IPS DF 4.7 (cell line): Measurements from ENCODE around the gene DYNC1LI2.

Experiments used
- DNase-seq: peaks from one replicate; pipeline ENCODE4 v3.0.0-alpha.2; 2013; ENCODE audit warnings: low spot score; ENCODE audit errors: extremely low read depth

Gene DYNC1LI2

DNA sequence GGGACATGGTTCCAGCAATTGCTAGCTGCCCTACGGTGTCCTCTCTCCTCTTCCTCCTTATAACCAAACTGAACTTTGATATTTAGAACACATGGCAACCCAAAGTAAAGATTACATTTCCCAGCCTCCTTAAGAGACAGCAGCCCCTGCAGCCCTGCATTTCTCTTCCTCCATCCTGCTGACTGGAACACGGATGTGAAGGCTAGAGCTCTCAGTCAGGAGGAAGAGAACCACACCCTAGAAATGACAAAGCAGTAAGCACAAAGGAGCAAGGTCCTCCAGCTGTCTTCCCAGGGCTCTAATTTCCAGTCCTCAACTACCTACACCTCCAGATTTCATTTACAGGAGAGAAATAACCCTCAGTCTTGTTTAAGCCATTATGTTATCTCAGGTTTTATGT lies 10.9 kb downstream of the DYNC1LI2 start:
- no peak for DNase-seq

DNA sequence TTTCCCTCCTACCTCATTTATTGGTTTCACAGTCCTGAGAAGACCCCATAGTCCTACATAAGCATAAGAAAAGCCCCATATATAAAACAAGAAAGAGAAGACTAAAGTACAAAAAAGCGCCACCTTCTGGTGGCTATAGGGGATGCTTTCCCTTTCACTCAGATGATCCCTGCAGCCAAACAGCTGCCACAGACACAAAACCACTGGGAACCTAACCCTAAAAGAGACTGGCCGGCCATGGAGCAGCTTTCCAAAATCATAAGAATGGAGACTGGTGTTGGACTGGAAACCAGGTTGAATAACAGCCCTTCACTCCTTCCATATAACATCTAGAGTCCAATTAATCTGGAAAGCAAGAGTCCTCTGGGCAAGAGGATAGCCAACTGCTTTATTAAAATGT lies 11.4 kb downstream of the DYNC1LI2 start:
- DNase-seq: no peak

DNA sequence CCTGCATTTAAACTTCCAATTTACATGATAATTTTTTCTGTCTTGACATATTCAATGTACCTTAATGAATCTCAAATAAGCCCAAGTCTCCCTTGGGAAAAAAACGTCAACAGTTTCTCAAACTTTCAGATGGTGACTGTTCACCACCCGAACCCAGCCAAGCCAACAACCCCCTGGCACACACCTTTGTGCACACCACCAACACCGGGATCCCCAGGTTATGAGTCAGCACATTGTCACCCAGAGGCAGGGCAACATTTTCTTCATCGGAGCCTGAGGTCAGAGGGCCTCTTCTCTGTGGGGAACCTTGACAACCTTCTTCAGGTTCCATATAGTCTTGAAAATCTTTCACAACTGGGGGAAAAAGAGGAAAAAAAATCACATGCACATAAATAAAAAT lies 15.5 kb downstream of the DYNC1LI2 start:
- DNase-seq: no peak

DNA sequence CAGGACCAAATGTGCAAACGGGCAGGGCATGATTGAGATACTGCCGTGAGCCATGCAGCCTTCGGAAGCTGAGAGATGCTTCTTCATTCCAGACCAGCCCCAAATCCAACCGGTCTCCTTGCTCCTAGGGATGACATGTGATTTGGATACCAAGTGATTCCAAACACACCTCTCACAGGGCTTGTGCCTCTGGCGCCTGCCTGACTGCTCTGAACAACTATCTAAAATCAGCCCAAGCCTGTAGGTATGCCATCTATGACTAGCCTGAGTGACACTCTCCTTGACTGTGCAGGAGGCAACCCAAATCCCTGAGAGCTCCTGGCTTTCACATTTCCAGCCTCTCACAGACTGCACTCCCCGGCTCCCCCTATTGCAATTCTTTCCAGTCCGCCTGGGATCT lies 20.3 kb downstream of the DYNC1LI2 start:
- DNase-seq: no peak

DNA sequence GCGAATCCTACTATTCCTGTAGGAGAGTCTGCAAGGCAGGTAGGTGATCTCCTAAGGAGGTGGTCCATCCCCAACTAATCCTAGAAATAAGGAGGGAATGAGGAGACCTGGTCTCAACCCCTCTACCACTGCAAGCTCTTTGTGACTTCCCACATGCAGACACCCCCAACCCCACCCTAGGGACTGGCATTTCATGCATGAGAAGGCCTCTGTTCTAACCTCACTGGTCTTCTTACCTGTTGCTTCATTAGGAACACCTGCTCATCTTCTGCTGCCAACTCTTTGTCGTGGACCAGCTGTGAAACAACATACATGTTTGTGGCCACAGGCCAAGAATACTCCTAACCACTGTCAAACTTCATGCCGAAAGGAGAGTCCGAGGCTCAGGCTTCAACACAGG lies 22.6 kb downstream of the DYNC1LI2 start:
- no peak for DNase-seq

GRCh38 chr16:66728117-66728787 lies 23.2 kb downstream of the DYNC1LI2 start:
- no peak for DNase-seq

GRCh38 chr16:66720766-66721165 lies 30.6 kb downstream of the DYNC1LI2 start:
- DNase-seq: no peak

DNA sequence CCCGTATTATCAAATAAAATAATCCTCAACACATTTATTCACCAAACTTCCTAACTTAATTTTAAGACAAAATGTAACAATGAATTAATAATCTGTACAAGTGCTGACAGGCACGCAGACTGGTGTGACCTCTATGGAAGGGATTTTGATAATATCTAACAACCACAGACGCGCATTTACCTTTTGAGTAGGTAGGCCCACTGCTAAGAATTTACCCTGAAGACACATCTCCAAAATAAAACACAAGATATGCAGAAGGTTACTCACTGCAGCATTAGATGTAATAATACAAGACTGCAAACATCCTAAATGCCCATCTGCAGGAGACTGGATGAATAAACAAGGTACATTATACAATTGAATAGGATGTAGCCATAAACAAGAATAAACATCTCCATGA lies 32.2 kb downstream of the DYNC1LI2 start:
- no peak for DNase-seq

DNA sequence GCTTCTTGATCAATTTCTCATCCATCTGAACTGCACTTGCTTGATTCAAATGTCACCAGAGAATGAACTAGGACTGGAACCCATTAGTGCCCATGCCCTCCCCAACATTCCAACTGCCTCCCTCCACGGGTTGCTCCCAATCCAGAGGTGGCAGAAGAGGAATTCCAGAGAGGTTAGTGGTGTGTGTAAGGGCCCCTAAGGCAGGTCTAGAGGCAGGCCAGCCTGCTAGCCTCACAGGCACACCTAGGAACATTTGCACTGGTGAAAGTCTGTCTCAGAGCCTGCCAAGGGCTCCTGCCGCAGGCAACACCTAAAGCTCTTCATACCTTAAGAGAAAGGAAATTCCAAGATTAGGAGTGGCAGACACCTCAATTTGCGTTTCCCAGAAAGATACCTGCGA lies 33.6 kb downstream of the DYNC1LI2 start:
- DNase-seq: no peak

DNA sequence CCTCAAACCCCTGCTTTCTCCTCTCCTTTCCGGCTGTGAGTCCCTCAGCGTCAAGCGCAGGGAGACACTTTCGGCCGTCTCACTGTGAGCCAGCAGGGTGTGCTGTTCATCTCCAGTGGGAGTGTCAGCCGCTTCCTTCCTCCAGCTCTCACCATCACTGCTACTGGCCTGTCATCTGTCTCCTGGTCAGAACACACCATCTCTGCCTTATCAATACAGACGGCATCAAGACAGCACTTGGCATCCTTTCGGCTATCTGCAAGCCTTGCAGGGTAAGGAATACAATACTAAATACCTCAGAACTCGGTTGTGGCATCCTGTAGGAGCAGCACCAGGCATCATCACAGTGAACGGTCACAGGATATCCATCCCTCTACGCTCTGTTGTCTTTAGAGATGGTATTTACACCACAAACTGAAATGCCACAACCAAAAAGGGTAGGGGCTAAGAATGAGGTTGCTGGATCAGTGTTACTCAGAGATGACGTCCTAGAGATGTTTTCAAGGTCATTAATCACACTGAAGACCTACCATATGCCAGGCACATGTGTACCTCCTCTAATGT lies 34.2 kb downstream of the DYNC1LI2 start:
- no peak for DNase-seq

DNA sequence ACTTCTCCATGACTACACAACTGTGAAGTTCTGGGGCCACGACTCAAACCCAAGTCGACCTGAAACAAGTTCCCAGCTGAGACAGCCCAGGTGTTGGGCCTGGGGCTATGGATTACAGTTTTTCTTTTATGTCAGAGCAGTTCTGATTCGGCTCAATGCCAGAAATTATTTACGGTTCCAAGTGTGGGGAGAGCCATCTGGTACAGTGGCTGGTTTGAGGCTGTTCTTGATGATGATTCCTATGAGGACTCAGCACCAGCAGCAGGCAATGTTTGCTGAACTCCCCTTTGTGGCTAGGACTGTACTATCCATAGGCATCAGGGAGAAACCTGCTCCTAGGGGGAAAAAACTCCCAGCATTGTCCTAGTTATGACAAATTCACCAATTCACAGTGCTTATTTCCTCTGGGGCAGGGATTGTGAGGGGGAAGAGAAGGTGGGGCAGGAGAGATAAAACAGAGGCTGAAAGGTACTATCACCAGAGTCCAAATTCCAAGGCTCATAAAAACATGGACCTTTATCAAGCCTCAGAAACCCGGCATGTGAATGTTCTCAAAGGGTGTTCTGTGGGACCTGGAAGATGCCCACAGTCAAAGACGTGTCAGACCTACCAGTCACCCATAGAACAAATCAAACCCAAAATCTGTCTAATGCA lies 36.6 kb downstream of the DYNC1LI2 start:
- DNase-seq: no peak

- no peak for DNase-seq
Measured at GRCh38 chr16:66714062-66714461, 37.3 kb downstream of the DYNC1LI2 start.

DNA sequence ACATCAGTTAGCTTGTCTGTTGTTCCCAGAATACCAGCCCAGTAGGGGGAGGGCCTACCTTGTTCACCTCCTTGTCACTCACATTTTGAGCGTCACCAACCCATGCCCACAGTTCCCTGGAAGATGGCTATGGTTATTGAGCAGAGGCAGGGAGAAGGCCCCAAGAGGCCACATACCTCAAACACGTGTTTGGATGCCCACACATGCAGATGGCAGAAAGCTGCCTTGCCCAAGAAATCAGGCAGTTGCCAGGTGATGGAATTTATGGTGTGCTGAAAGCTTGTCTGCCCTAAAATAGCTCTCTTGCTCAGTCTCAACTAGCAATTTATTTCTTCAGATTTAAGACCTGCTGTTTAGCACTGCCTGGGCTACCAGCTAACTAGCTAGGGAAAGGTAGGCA lies 38.3 kb downstream of the DYNC1LI2 start:
- DNase-seq: no peak

DNA sequence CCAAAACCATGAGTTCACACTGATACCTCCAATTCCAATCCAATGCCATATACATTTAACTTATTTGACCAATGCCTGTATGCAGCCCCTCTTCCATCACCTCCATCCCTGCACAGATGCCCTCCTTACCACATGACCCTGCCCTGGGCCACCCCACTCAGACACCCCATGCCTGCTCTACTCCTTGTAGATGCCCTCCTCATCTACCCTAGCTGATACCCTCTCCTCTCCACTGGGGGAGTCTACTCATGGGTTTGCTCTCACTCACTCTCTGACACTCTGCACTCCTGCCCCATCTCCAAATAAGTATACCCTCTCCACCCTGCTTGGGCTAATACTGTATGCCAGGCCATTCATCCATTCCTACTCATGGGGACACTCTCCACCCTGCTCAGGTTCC lies 38.9 kb downstream of the DYNC1LI2 start:
- no peak for DNase-seq

DNA sequence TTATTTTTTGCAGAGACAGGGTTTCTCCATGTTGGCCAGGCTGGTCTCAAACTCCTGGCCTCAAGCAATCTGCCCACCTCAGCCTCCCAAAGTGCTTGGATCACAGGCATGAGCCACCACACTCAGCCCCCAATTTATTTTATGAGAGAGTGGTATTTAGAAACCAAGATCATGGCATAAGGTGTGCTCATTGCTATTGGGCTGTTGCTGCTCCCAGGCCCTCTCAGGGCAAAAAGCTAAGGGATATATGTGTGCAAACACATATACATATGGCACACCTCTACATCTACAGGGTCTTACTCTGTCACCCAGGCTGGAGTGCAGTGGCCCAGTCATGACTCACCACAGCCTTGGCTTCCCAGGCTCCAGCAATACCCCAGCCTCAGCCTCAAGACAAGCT lies 39.8 kb downstream of the DYNC1LI2 start:
- no peak for DNase-seq

GRCh38 chr16:66706506-66706880 lies 44.9 kb downstream of the DYNC1LI2 start:
- DNase-seq: no peak

- DNase-seq: no peak
Measured at GRCh38 chr16:66705790-66706505, 45.5 kb downstream of the DYNC1LI2 start.

GRCh38 chr16:66703406-66704215 lies 47.8 kb downstream of the DYNC1LI2 start:
- no peak for DNase-seq

DNA sequence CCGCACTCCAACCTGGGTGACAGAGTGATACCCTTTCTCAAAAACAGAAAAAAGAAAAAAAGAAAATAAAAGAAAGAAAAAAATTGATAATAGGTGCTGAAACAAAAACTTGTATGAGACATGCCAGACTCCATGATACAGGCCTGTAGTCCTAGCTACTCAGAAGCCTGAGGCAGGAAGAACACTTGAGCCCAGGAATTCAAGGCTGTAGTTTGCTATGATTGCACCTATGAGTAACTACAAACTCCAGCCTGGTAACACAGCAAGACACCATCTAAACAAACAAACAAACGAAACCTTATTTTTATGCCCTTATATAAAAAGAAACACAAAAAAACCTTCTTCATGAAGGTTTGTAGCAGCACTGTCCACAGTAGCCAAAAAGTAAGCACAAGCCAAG lies 49.9 kb downstream of the DYNC1LI2 start:
- no peak for DNase-seq

- DNase-seq: no peak
Measured at GRCh38 chr16:66701026-66701425, 50.4 kb downstream of the DYNC1LI2 start.

GRCh38 chr16:66699898-66700297 lies 51.5 kb downstream of the DYNC1LI2 start:
- DNase-seq: no peak

DNA sequence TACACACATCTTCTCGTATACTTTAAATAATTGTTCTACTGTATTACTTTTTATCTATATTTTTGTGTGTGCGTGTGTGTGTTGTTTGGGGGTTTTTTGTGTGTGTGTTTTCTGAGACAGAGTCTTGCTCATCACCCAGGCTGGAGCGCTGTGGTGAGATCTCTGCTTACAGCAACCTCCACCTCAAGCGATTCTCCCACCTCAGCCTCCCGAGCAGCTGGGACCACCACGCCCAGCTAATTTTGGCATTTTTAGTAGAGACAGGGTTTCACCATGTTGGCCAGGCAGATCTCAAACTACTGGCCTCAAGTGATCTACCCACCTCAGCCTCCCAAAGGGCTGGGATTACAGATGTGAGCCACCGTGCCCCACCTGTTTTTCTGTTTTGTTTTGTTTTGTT lies 53.4 kb downstream of the DYNC1LI2 start:
- no peak for DNase-seq
